GM18511 (cell line): ENCODE data around the gene ANKRD34B.
"Not testable (repeated sequence)": the region's sequence is repeated elsewhere in the genome, so short reads cannot be mapped to it uniquely, and the experiment has no call there.

Source experiments
- ATAC-seq: cut with Tn5 transposase; IDR thresholded peaks from one replicate; pipeline ENCODE4 v1.9.1; 2021; ENCODE audit warnings: mild to moderate bottlenecking, moderate library complexity; ENCODE audit not compliant: unreplicated experiment

The ANKRD34B gene

GRCh38 chr5:80569961-80570786, at the start of gene ANKRD34B:
Gene ANKRD34B (minus strand): TSS chr5:80570280. CDS start chr5:80560019, 10,261 bp downstream.
- no peak for ATAC-seq

- no peak for ATAC-seq
Observed at GRCh38 chr5:80619086-80619485, 49.0 kb upstream of the ANKRD34B start.

- no peak for ATAC-seq
Observed at GRCh38 chr5:80618438-80618837, 48.4 kb upstream of the ANKRD34B start.

DNA sequence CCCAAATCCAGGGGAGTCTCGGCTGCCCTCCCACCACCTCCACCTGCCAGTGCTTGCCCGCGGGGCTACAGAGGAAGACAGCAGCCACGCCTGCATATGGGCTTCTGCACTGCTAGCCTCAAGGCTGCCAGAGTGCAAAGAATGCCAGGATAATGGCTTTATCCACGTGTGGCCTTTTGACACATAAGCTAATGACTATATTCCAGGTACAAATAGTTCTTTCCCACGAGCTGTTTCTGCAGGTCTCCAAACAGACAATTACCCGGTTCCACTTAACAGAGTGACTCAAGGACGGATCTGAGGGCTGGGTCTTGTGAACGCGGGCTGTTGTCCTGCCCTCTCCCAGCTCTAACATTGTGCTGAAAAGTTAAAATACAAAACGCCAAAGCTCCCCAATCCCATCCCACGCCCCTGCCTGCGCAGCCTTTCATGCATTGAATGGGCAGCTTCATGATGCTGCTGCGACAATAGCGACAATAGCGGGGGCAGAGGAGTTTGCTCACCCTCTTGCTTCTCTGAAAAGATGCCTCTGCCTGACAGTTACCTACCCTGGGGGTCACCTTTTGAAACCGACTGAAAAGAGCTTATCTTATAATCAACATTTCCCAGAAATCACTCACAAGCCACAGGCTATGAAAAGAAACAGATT, 45.3 kb upstream of the ANKRD34B start:
- no peak for ATAC-seq

DNA sequence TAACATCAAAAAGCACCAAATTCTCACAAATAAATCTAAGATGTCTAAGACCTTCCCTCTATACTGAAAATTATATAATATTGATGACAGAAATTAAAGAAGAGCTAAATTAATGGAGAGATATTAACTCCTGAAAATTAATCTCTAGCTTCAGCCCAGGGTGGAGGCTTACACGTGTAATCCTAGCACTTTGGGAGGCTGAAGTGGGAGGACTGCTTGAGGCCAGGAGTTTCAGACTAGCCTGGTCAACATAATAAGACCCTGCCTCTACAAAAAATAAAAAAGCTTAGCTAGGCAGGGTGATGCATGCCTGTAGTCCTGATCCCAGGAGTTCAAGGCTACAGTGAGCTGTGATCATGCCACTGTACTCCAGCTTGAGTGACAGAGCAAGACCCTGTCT, 39.6 kb upstream of the ANKRD34B start:
- no peak for ATAC-seq

- ATAC-seq: no peak
Observed at GRCh38 chr5:80608731-80609130, 38.7 kb upstream of the ANKRD34B start.

DNA sequence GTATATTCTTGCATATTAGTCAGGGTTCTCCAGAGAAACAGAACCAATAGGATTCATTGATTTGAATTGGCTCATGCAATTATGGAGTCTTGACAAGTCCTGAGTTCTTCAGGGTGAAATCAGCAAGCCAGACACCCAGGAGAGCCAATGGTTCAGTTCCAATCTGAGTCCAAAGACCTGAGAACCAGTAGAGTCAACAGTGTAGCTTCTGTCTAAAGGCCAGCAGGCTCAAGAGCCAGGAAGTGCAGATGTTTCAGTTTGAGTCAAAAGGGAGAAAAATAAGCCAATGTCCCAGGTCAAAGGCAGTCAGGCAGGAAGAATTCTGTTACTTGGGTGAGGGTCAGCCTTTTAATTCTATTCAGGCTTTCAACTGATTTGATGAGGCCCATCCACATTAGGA, 37.8 kb upstream of the ANKRD34B start:
- ATAC-seq: peak; percentile 90

- no peak for ATAC-seq
Observed at GRCh38 chr5:80607343-80607742, 37.3 kb upstream of the ANKRD34B start.

DNA sequence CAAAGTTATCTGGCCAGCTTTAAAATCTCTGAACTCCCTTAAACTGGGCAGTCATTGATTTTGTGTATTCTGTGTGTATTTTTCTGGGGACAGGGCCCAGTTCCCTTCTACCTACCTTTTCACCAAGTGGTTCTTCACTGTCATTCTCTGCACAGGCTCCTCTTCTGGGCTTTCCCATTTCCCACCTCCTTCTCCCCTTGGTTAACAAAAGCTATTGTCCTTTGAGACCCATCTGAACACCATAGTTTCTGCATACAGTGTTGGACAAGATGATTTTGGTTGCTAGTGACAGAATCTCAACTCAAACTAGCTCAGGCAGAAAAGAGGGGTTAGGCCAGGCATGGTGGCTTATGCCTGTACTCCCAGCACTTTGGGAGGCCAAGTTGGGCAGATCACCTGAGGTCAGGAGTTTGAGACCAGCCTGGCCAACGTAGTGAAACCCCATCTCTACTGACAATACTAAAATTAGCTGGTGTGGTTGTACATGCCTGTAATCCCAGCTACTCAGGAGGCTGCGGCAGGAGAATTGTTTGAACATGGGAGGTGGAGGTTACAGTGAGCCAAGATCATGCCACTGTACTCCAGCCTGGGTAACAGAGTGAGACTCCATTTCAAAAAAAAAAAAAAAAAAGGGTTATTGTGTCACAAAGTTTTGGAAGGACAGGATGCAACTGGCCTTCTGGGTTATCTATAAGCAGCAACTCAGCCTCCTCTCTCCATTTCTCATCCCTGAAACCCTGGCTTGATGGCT, 31.0 kb upstream of the ANKRD34B start:
- no peak for ATAC-seq

DNA sequence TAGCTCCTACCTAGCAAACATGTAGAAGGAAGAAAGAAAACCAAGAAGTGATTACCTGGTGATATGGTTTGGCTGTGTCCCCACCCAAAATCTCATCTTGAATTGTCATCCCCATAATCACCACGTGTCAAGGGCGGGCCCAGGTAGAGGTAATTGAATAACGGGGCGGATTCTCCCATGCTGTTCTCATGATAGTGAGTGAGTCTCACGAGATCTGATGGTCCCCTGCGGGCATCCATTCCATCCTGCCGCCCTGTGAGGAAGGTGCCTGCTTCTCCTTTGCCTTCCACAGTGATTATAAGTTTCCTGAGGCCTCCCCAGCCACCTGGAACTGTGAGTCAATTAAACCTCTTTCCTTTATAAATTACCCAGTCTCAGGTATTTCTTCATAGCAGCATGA, 27.4 kb upstream of the ANKRD34B start:
- ATAC-seq: no peak

- no peak for ATAC-seq
Observed at GRCh38 chr5:80594810-80595209, 24.7 kb upstream of the ANKRD34B start.

GRCh38 chr5:80592761-80593160, 22.7 kb upstream of the ANKRD34B start:
- no peak for ATAC-seq

- ATAC-seq: no peak
Observed at GRCh38 chr5:80592105-80592504, 22.0 kb upstream of the ANKRD34B start.

GRCh38 chr5:80591352-80591751, 21.3 kb upstream of the ANKRD34B start:
- ATAC-seq: no peak

DNA sequence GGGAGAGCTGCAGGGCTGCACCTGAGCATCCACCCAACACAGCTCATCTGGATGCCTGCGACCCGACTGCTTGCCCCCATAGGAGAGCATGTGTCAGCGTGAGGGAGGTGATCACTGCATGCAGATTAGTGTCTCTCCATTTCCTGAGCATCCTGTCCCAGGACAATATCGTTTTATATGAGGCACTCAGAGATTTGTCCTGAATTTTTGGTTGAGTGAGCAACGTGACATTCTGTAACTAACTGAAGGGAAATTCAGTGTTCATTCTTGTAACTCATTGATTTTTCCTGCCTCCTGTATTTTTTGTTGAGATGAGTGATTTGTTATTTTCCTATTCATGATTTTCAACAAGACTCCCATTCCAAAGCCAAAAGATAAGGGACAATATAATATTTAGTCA, 20.7 kb upstream of the ANKRD34B start:
- ATAC-seq: no peak

- ATAC-seq: no peak
Observed at GRCh38 chr5:80588858-80589540, 18.9 kb upstream of the ANKRD34B start.

DNA sequence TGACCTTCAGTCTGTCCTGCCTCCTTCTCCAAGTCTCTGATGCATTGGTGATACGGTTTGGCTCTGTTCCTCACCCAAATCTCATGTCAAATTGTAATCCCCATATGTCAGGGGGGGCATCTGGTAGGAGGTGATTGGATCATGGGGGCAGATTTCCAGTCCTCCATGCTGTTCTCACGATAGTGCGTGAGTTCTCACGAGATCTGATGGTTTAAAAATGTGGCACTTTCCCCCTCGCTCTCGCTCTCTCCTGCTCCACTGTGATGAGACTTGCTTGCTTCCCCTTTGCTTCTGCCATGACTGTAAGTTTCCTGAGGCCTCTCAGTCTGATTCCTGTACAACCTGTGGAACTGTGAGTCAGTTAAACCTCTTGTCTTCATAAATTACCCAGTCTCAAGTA, 14.7 kb upstream of the ANKRD34B start:
- ATAC-seq: no peak

- not testable (repeated sequence) for ATAC-seq
Observed at GRCh38 chr5:80580291-80580690, 10.2 kb upstream of the ANKRD34B start.

DNA sequence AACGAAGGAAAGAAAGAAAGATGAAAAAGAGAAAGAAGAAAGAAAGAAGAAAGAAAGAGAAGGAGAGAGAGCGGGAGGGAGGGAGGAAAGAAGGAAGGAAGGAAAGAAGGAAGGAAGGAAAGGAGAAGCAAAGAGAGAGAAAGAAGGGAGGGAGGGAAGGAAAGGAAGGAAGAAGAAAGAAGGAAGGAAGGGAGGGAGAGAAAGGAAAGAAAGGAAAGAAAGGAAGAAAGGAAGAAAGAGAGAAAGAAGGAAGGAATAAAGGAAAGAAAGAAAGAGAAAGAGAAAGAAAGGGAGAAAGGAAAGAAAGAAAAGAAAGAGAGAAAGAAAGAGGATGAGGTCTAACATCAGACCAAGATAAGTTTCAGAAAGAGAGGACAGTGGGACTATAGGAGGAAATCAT, 9.0 kb upstream of the ANKRD34B start:
- no peak for ATAC-seq

GRCh38 chr5:80577707-80578106, 7.6 kb upstream of the ANKRD34B start:
- ATAC-seq: no peak

- ATAC-seq: no peak
Observed at GRCh38 chr5:80576383-80576782, 6.3 kb upstream of the ANKRD34B start.
